ENCODE data around the gene BIRC3.

Gene BIRC3

GRCh38 chr11:102384419-102385079, 67.3 kb downstream of the BIRC3 start:
- no peak overlapping the region for H3K9ac ChIP-seq
- H3K36me3 ChIP-seq = peaks cover 27 to 93% (median 52%) of the 10 kb centered on the region in 11 experiments
- peaks cover 0 to 24% (median 20%) of the 10 kb centered on the region in 11 experiments; a peak in 16 of 22 replicates for H3K9me3 ChIP-seq (replicated peaks in 1 of 11)

GRCh38 chr11:102385085-102386007, 68.1 kb downstream of the BIRC3 start:
- Histone ChIP-seq H3K9ac (no peak overlapping the region), H3K4me1 (peaks cover 4 to 22% (median 17%) of the 10 kb centered on the region in 10 experiments; a peak in 16 of 20 replicates), H3K36me3 (peaks cover 19 to 87% (median 45%) of the 10 kb centered on the region in 11 experiments; a peak in 21 of 22 replicates), H3K27me3 (no peaks in the 10 kb centered on the region), H3K9me3 (replicated peaks in 1 of 11) (peaks cover 0 to 24% (median 20%) of the 10 kb centered on the region in 11 experiments; a peak in 16 of 22 replicates), H3K4me2 (peak overlapping the region in 7 of 11 experiments; percentile 5 to 40 (median 16); a peak in 11 of 22 replicates), H3K27ac (no peak overlapping the region), H3K4me3 (no peak overlapping the region), H4K20me1 (peaks cover 0 to 3% (median 0%) of the 10 kb centered on the region in 11 experiments; a peak in 1 of 22 replicates)
- no peak for TF ChIP-seq Cebpa-rat (IDR thresholded peaks at IDR 0.05)

More at GRCh38 chr11:102384419-102385079, 67.3 kb downstream of the BIRC3 start:
- TF ChIP-seq Cebpa-rat (IDR thresholded peaks at IDR 0.05) = no peak
- peaks cover 4 to 22% (median 17%) of the 10 kb centered on the region in 10 experiments; a peak in 16 of 20 replicates for H3K4me1 ChIP-seq
- H3K4me3 ChIP-seq = no peak overlapping the region
- no peaks in the 10 kb centered on the region for H3K27me3 ChIP-seq
- no peak overlapping the region for H3K4me2 ChIP-seq
- no peak overlapping the region for H3K27ac ChIP-seq
- H4K20me1 ChIP-seq = peaks cover 0 to 3% (median 0%) of the 10 kb centered on the region in 11 experiments; a peak in 1 of 22 replicates

- no peak for TF ChIP-seq Cebpa-rat (IDR thresholded peaks at IDR 0.05)
Observed at GRCh38 chr11:102386136-102386734, 69.0 kb downstream of the BIRC3 start.

GRCh38 chr11:102387043-102387781, 69.9 kb downstream of the BIRC3 start:
- H3K4me1 ChIP-seq = peaks cover 4 to 22% (median 17%) of the 10 kb centered on the region in 10 experiments; a peak in 16 of 20 replicates
- peak overlapping the region in 2 of 11 experiments; percentile 0 to 40; a peak in 5 of 22 replicates for H3K4me2 ChIP-seq
- H3K27me3 ChIP-seq = no peaks in the 10 kb centered on the region
- no peak for TF ChIP-seq Cebpa-rat (IDR thresholded peaks at IDR 0.05)
- no peak overlapping the region for H3K27ac ChIP-seq
- H3K9ac ChIP-seq = no peak overlapping the region
- H3K9me3 ChIP-seq (replicated peaks in 1 of 11) = peaks cover 0 to 24% (median 20%) of the 10 kb centered on the region in 11 experiments; a peak in 16 of 22 replicates
- H3K4me3 ChIP-seq = no peak overlapping the region
- H4K20me1 ChIP-seq = peaks cover 0 to 9% (median 0%) of the 10 kb centered on the region in 11 experiments; a peak in 4 of 22 replicates
- peaks cover 5 to 80% (median 38%) of the 10 kb centered on the region in 11 experiments; a peak in 20 of 22 replicates for H3K36me3 ChIP-seq

More at GRCh38 chr11:102386136-102386734, 69.0 kb downstream of the BIRC3 start:
- Histone ChIP-seq H3K4me3 (no peak overlapping the region), H4K20me1 (peaks cover 0 to 4% (median 0%) of the 10 kb centered on the region in 11 experiments; a peak in 2 of 22 replicates), H3K4me1 (peaks cover 4 to 22% (median 17%) of the 10 kb centered on the region in 10 experiments; a peak in 16 of 20 replicates), H3K27me3 (no peaks in the 10 kb centered on the region), H3K9me3 (replicated peaks in 1 of 11) (peaks cover 0 to 24% (median 20%) of the 10 kb centered on the region in 11 experiments; a peak in 16 of 22 replicates), H3K36me3 (peaks cover 10 to 83% (median 40%) of the 10 kb centered on the region in 11 experiments; a peak in 21 of 22 replicates), H3K4me2 (peak overlapping the region in 4 of 11 experiments; percentile 5 to 40 (median 15); a peak in 6 of 22 replicates), H3K9ac (no peak overlapping the region), H3K27ac (no peak overlapping the region)
